ENCODE measurements around the gene CDKN2A.

CDKN2A gene

GRCh38 chr9:21935631-21936030, 58.6 kb downstream of the CDKN2A start:
- DNase-seq, result no peak

DNA sequence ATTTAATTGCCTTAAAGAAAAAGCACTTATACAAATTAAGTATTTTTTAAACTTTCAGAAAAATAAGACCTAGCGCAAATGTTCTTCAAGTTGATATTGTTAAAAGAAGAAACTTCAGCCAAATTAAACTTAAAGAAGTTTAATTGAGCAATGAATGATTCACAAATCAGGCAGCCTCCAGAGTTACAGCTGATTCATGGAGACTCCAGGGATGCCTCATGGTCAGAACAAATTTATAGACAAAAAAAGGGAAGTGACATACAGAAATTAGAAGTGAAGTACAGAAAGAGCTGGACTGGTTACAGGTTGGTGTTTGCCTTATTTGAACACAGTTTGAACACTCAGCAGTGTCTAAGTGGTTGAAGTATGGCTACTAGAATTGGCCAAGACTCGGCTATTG, 60.3 kb downstream of the CDKN2A start:
- DNase-seq, result no peak

- no peak for DNase-seq
Observed at GRCh38 chr9:21933281-21933680, 60.9 kb downstream of the CDKN2A start.

DNA sequence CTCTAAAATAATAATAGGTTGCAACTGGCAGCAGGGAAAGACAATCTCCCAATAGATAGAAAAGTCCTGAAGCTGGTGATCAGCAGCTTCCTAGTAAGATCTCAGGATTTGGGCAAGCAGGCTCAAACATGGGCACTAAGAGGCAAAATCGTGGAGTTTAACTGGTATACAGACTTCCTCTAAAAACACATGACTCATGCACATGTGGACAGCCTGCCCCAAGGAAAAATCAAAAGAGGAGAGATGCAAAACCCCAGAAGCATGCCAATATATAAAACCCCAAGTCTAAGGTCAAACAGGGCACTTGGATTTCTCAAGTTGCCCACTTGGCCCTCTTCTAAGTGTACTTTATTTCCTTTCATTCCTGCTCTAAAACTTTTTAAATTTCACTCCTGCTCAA, 62.8 kb downstream of the CDKN2A start:
- no peak for DNase-seq

DNA sequence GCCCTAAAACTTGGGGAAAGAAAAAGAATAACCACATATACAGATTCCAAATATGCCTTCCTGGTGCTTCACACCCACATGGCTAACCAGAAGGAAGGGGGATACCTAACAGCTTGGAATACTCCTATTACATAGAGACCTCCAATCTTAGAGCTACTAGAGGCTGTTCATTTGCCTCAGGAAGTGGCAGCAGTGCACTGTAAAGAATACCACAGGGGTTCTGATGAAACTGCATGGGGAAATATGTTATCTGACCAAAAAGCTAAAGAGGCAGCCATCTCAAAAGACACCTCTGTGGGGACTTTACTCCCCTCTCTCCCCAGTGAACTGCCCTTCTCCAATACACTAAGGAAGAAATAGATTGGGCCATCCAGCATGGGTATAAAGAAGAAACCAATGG, 66.4 kb downstream of the CDKN2A start:
- no peak for DNase-seq

DNA sequence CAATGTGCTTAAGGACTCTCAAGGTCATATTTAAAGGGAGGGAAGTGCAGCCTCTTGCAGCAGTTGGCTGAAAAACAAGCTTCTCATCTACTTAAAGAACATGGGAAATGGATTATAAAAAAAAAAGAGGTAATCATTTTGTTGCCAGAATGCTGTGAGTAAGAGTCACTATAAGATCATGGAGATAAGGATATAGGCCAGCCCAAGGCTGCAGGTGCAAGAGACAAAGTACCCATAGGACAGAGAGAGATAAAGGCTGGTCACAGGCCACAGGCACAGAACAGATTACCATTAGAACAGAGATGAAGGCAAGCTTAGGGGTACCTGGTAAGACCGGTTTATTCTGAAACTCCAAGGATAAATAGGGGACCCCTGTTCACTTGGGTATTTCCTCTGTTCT, 70.5 kb downstream of the CDKN2A start:
- DNase-seq, result no peak

DNA sequence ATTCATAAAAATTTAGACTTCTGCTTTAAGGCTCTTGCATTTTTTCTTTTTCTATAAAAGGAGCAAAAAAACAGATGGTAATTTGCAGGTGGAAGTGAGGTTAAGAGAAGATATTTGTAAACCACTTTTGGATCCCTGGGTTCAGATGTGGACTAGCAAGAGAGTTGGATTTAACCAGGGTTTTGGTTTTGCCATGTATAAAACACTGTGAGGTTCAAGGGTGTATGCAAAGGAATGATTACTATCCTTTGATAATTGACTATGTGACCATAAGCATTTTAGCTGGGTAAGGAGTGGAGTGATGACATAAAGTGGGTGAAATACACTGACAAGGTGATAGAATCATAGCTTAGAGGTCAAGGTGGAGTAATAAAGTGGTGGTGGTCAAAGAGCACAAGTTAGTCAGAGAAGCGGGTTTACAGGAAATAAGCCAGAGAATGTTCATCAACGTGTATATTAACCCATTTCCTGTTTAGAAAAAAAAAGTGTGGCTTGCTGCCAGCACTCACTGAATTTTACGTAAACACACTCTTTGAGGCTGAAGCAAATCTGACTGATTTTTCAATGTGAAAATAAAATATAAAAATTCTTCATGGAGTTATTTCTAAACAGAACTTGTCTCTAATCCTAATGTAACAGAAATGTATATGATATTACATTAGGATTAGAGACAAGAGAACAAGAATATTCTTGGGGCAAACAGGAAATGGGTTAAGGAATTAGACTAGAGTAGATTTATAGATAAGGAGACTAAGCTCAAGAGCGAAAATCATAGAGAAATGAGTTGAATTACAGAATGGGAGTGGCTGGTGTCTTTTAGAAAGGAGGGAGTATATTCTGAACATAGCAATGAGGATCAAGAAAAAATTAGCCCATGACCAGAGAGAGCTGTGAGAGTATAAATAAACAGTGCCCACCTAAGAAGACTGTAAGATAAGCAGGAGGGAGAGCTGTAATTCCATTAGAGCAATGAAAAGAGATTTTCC, 74.5 kb downstream of the CDKN2A start:
- DNase-seq, result peak; percentile 3

All from NCI-H1105 treated with DMSO at 0.1 percent for 48 hours (cell line).